NB4 (cell line): ENCODE measurements around the gene GDNF.

Experiments
- DNase-seq: peaks from one replicate; pipeline ENCODE4 v3.0.0; 2010; ENCODE audit warnings: low read depth
- H3K4me3 ChIP-seq: one replicate; pipeline ENCODE4 v1.5.1; 2011; ENCODE audit warnings: mild to moderate bottlenecking, low read depth, low read length, moderate library complexity
- CTCF ChIP-seq: IDR thresholded peaks from one replicate; pipeline ENCODE4 v1.5.1; 2012; ENCODE audit warnings: low read depth, low read length
- MAX ChIP-seq: IDR thresholded peaks from 2 replicates; pipeline ENCODE4 v1.6.1; 2011; ENCODE audit warnings: low read depth, low read length
- MYC ChIP-seq: IDR thresholded peaks from 2 replicates; pipeline ENCODE4 v1.6.1; 2011; ENCODE audit warnings: low read depth, low read length
- POLR2A ChIP-seq: IDR thresholded peaks from 2 replicates; pipeline ENCODE4 v1.6.1; 2011; ENCODE audit warnings: mild to moderate bottlenecking; ENCODE audit not compliant: insufficient read length; ENCODE audit errors: extremely low read depth

GDNF gene

GRCh38 chr5:37816331-37816730, 23.5 kb downstream of the GDNF start:
- no peak overlapping the region for H3K4me3 ChIP-seq
- no peak for DNase-seq
- TF ChIP-seq MYC = no peak
- TF ChIP-seq CTCF = no peak
- TF ChIP-seq MAX = no peak
- no peak for TF ChIP-seq POLR2A

GRCh38 chr5:37815913-37816312, 23.9 kb downstream of the GDNF start:
- DNase-seq = no peak
- H3K4me3 ChIP-seq = no peak overlapping the region
- TF ChIP-seq MAX = no peak
- no peak for TF ChIP-seq MYC
- TF ChIP-seq POLR2A = no peak
- no peak for TF ChIP-seq CTCF

- H3K4me3 ChIP-seq = no peak overlapping the region
- TF ChIP-seq CTCF (no peak), POLR2A (no peak), MYC (no peak), MAX (no peak)
- no peak for DNase-seq
Measured at GRCh38 chr5:37814699-37815098, 25.1 kb downstream of the GDNF start.

GRCh38 chr5:37812365-37812764, 27.5 kb downstream of the GDNF start:
- H3K4me3 ChIP-seq = no peak overlapping the region
- no peak for TF ChIP-seq CTCF
- TF ChIP-seq MYC = no peak
- no peak for TF ChIP-seq MAX
- no peak for TF ChIP-seq POLR2A
- no peak for DNase-seq

GRCh38 chr5:37811866-37812265, 28.0 kb downstream of the GDNF start:
- TF ChIP-seq MAX (no peak), MYC (no peak), POLR2A (no peak), CTCF (no peak)

GRCh38 chr5:37810311-37810710, 29.5 kb downstream of the GDNF start:
- DNase-seq = no peak
- TF ChIP-seq MYC (no peak), POLR2A (no peak), CTCF (no peak), MAX (no peak)
- H3K4me3 ChIP-seq = no peak overlapping the region

More at GRCh38 chr5:37811866-37812265, 28.0 kb downstream of the GDNF start:
- no peak overlapping the region for H3K4me3 ChIP-seq
- no peak for DNase-seq
